Measurements from ENCODE around the gene AURKA.

GRCh38 chr20:56391037-56391436 lies 978 bp downstream of the AURKA start:
- TF ChIP-seq CTCF (IDR thresholded peaks at IDR 0.05) (no peak), POLR2AphosphoS5 (IDR thresholded peaks at IDR 0.05; ENCODE audit: low read depth, low read length) (no peak), REST (IDR thresholded peaks at IDR 0.05; ENCODE audit: insufficient read depth in 1 of 2, low read depth in 2 of 2, low read length in 1 of 2) (no peak), TCF7L2 (IDR thresholded peaks at IDR 0.05; ENCODE audit: low read depth, low read length) (no peak)

All from Panc1 (cell line).